HG03378 (cell line): ENCODE measurements around the gene CGB5.
A peak's percentile ranks its signal among the peaks of the same experiment; 100 is the strongest.

Experiments used
- ATAC-seq: cut with Tn5 transposase; IDR thresholded peaks from one replicate; pipeline ENCODE4 v1.9.1; 2021; ENCODE audit warnings: mild to moderate bottlenecking, moderate library complexity; ENCODE audit not compliant: unreplicated experiment

CGB5 gene

GRCh38 chr19:49085020-49085867 lies 41.6 kb downstream of the CGB5 start, which contains the start of gene SNRNP70:
Gene SNRNP70, plus strand, starts transcription at chr19:49085451. Its CDS starts 964 bp downstream, at chr19:49086415.
- peak; percentile 80 for ATAC-seq

DNA sequence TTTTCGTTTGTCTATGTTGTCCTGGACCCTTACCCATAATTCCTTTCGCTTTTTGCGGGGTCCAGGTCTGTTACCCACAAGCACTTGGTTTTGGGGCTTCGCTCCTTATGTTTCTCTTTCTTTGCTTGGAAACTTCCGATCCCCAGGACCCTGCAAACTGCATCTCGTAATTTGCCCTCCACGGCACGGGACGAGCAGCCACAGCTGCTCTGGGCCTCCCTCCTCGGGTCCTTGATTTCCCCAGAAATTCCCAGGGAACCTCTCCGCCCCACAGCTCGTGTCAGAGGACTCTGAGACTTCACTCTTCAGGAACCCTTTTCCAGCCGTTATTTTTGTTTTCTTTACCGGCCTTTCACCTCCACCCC lies 42.2 kb downstream of the CGB5 start:
- ATAC-seq, result no peak

GRCh38 chr19:49086296-49086695 lies 42.6 kb downstream of the CGB5 start:
- ATAC-seq, result no peak

- no peak for ATAC-seq
Observed at GRCh38 chr19:49091391-49092038, 47.9 kb downstream of the CGB5 start.

DNA sequence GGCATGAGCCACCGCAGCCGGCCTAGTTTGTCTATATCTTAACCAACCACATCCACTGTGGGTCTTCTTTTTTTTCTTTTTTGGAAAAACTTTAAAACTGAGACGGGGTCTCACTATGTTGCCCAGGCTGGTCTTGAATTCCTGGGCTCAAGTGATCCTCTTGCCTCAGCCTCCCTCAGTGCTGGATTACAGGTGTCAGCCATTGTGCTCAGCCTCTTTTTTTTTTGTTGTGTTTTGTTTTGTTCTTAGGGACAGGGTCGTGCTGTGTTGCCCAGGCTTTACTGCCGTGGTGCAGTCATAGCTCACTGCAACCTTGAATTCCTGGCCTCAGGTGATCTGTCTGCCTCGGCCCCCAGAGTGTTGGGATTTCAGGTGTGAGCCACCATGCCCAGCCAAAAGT lies 49.0 kb downstream of the CGB5 start:
- ATAC-seq, result no peak
